Putamen (tissue), 1 donor: Measurements from ENCODE around the gene KIAA1328.
"Not testable (repeated sequence)": the region's sequence is repeated elsewhere in the genome, so short reads cannot be mapped to it uniquely, and the experiment has no call there.

Experiments
- DNase-seq: peaks from one replicate; pipeline ENCODE4 v3.0.0-alpha.2; 2016; ENCODE audit warnings: low spot score

KIAA1328 gene

GRCh38 chr18:37156330-37156942, 327.5 kb downstream of the KIAA1328 start:
- no peak for DNase-seq

DNA sequence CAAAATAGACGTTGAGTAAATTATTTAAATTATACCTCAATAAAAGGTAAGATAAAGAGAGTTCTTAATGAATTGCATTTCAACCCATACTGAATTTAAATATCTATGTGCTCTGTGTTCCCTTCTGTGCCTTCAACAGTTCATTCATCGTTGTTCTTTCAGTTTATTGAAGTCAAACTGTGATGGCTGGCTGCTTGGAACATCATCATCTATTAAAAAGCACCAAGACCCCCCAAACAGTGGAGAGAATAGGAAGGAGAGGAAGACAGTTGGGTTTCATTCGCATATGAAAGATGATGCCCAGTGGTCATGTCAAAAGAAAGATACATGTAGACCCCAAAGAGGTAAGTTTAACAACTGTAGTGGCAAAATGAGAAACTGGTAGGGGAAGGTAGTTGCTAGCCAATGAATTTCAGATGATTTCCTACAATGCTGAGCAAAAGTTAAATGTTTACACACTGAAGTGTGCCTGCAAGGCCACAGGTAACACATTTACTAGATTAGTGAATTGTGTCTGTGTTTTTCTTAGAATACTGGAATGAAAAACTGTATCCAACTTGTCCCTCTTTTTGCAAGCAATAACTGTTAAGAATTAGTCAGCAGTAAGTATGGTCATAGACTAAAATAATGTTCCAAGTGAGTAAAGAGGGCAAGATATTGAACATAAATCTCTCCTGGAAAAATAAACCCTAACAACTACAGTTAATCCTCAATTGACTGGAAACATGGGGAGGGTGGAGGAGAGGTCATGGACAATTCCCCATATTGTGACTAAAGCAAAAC, 331.3 kb downstream of the KIAA1328 start:
- no peak for DNase-seq

DNA sequence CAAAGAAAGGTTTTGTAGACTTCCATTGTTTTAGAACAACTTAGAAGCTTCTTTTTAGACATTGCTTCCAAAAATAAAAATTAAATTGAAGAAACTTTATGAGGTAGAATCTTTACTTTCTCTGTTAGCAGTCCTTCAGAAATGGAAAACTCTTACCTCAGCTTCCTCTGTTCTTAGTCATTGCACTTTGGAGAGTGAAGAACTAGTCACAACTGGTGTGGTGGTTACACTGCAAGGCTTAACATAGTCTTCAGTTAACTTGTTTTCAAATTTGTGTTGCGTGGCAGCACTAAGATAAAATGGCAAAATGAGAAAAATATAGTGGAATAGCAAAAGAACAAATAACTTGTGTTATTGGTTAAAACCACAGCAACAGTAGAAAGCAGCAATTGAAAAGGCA, 332.6 kb downstream of the KIAA1328 start:
- DNase-seq, result no peak

GRCh38 chr18:37162551-37162950, 333.6 kb downstream of the KIAA1328 start:
- DNase-seq, result no peak

DNA sequence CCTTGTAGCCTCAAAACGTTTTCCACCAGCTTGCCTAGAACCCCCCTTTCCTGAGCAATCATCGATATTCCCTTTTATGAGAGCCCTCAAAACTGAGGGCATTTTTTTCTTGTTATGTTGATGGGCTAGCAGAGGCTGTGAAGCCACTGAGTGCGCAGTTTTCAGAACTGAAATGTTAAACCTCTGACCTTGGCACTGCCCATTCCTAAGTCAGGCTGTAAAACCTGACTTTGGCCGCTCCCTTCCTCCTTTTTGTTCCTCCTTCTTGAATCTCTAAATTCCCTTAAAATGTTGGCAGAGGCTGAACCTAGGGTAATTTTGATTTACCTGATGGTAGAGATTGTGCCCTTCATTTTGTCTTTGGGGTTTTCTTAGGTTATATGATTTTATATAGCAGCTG, 334.2 kb downstream of the KIAA1328 start:
- no peak for DNase-seq

GRCh38 chr18:37166491-37166890, 337.6 kb downstream of the KIAA1328 start:
- no peak for DNase-seq

DNA sequence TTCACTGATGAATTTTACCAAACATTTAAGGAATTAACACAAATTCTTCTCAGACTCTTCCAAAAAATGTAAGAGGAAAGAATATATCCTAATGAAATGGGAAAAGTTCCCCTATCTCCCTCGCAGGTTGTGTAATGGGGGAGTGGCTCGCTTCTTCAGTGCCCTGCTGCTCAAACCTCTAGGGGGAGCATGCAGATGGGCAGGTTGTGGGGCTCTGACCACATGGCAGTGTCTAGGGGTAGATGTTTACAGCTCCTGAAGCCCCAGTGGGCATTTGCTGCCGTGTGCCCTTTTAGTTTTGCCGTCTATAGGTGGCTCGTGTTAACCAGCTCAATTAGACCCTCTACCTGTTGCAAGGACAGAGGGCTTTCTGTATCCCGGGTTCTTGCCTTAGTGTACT, 338.0 kb downstream of the KIAA1328 start:
- not testable (repeated sequence) for DNase-seq

DNA sequence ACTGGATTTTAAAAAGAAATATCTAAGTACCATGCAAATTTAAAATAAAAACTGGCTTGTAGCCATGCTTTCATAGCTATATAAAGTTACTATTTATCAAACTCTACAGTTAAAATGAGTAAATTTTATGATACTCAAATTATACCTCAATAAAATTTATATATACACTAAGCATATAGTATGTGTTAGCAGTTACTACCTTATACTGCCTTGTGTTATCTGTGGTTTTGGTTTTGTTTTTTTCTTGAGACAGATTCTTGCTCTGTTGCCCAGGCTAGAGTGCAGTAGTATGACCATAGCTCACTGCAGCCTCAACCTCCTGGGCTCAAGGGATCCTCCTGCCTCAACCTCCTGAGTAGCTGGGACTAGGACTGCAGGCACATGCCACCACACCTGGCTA, 342.1 kb downstream of the KIAA1328 start:
- no peak for DNase-seq

DNA sequence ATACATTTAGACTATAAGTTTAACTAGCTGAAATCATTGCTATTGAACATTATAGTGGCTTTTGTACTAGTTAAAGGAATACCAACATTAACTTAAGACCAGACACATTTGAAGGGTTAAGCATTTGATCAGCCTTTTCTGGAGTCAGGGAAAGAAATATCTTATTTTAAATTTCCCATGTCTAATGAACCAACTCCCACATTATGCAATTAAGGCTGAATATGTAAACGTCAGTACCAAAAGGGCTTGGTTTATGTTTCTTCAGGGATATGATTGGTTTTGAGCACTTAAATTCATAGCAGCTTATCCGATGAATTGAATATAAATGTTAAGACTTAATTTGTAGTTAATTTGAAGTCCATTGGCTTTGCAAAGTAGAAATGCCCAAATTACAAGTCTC, 344.5 kb downstream of the KIAA1328 start:
- DNase-seq, result no peak

DNA sequence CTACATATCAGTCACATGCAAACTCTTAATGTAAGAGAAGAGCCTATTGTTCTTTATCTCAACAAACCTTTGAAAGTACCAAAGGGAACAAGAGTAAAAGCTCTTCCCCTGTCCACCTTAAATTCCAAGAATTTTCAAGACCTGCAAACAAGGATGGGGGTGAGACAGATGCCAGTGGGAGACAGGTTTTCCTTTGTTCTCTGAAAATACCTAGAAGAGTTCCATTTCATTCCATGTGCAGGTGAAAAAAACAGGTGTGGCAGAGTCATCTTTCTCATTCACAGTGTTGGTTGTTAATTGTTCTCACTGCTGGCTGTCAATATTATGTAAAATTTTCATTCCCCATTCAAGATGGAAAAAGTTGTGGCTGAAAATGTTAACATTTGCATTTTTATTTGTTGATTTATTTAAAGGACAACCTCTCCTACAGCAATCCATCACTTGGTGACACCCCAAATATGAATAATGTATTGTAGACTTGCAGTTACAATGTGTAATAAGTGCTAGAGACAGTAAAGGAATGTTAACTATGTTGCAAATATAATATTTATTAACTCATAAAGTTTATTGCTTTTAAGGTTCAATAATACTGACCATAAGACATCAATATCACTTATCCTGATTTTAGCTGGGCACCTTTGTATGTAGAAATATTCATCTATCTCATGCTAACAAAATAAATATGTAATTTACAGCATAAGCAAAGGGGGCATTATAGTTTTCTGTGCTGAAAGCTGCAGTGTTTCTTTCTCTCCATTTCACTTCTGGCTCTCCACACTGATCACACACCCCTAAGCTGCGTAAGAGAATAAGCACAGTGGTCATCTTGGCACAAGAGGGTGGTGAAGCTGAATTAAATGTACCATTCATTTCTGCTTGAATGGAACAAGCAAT, 347.0 kb downstream of the KIAA1328 start:
- no peak for DNase-seq

DNA sequence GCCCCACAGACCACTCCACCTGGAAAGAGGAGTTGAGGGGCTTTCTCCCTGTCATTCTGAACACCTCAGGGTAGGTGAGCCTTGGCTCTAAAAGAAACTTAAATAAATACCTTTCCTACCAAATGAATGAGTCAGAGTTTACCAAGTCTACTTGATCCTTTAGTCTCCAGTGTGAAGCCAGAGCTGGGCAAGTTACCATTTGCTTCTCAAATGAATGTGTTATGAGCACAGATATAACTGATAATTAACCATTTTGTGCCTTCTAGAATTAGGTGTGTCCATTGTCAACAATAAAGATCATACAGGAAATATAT, 347.7 kb downstream of the KIAA1328 start:
- no peak for DNase-seq

GRCh38 chr18:37179384-37179783, 350.5 kb downstream of the KIAA1328 start:
- DNase-seq, result no peak

DNA sequence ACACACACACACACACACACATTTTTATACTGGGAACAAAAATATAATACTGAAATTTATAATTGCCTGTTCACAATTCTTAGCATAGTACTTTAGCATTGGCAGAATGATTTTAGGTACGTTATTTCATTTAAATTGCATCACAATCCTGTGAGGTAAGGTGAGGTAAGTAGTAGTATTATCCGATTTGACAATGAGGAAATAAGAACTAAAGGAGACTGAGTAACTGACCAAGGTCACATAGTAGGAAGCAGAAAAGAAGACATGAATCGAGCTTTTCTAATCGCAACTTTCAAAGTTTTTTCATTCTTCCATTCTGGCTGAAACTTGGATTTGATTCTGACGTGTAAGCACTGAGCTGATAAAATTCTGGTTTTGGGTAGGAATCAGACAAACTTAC, 351.2 kb downstream of the KIAA1328 start:
- no peak for DNase-seq

DNA sequence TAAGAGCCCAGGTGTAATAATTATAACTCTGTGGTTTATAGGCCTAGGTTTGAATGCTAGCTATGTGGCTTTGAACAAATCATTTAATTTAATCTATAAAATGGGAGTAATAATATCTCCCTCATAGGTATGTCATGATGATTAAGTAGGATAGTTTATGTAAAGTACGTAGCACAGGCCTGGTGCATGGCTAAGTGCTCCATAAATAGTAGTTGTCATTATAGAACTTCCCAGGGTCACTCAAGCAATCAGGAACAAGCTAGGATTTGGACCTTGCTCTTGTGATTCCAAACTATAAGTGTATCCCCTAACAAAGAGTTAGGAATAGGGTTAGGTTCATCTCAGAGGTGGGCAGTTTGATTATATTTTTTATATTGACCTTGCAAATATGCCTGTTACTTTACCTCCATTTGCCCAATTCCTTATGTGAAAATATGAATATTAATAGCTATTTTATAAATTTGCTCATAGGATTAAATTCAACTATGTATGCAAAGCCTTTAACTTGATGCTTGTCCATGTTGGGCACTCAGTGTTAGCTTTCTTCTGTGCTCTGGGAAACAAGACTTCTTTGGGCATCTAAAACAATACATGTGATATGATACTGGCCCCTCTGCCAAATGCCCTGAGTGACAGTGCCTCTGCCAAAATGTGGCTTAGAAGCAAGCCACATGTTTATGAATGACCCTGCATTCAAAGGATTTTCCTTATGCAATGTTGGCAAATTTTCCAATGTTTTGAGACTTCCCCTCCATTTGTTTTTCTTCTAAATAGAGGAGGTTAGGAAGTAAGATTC, 353.6 kb downstream of the KIAA1328 start:
- no peak for DNase-seq

DNA sequence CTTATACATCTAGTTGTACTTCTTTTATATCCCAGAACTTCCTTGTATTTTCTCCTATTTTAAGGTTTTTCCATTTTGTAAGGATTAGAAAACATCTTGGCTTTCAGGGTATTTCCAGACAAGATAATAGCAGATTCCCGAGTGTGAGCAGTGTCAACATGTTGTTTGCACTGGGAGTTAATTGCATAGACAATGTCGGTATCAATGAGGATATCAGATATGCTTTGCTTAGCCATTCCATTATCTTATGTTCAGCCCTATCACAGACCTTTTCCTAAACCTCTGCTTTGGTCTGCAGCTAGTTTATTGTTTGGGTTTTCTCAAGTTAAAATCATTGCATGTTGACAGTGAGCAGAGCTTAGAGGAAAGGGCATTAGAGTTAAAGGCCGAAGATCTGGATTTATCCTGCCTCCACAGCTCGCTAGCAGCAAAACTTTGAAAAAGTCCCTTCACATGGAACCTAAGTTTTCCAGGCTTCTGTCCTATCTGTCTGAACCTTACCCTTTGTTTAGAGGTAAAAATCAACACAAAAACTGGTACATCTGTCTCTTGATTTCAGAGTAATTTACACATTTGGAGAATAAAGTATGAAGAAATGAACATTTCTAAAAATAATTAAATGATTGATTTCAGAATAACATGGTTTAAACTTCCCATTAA, 355.4 kb downstream of the KIAA1328 start:
- DNase-seq, result no peak

GRCh38 chr18:37188016-37188791, 359.3 kb downstream of the KIAA1328 start:
- DNase-seq, result no peak

DNA sequence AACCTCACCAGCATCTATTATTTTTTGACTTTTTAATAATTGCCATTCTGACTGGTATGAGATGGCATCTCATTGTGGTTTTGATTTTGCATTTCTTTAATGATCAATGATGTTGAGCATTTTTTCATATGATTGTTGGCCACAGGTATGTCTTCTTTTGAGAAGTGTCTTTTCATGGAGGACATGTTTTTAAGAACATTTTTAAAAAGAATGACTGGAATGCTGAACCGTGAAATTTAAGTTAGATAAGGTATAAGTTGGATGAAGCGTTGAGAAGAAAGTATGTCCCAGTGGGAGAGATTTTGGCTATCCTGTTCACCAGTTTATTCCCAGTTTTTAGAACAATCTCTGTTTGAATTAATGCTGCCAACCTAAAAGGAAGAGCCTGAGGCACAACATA, 370.8 kb downstream of the KIAA1328 start:
- DNase-seq, result no peak

DNA sequence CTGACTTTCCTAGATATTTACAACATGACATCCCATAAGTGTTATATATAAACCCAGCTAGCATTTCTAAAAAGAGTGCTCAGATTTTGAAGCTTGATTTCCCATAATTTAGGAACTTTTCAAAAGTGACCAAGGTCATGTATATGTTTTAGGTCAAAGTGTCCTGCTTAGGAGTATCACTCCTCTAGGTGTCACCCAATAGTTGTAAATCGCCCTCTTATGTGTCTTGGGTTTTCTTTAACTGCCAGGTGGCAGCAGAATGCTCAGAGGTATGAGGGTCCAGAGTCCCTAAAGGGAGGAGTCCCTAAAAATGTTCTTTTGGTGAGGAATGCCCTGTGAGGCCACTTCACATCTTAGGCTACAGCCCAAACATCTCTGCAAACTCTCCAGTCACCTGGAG, 378.4 kb downstream of the KIAA1328 start:
- no peak for DNase-seq

GRCh38 chr18:37210781-37211180, 381.9 kb downstream of the KIAA1328 start:
- DNase-seq, result no peak

- DNase-seq, result no peak
Observed at GRCh38 chr18:37218022-37218590, 389.2 kb downstream of the KIAA1328 start.
